NT2/D1 (cell line): Measurements from ENCODE around the gene APOM.

Experiments used
- SUZ12 ChIP-seq: IDR thresholded peaks from 2 replicates; pipeline ENCODE4 v1.6.1; 2011; ENCODE audit not compliant: insufficient read length, insufficient read depth; ENCODE audit errors: extremely low read depth
- YY1 ChIP-seq: IDR thresholded peaks from 2 replicates; pipeline ENCODE4 v1.6.1; 2011; ENCODE audit not compliant: insufficient read length, insufficient read depth
- ZNF274 ChIP-seq: IDR thresholded peaks from 2 replicates; pipeline ENCODE4 v1.6.1; 2011; ENCODE audit warnings: mild to moderate bottlenecking, low read depth, low read length

DNA sequence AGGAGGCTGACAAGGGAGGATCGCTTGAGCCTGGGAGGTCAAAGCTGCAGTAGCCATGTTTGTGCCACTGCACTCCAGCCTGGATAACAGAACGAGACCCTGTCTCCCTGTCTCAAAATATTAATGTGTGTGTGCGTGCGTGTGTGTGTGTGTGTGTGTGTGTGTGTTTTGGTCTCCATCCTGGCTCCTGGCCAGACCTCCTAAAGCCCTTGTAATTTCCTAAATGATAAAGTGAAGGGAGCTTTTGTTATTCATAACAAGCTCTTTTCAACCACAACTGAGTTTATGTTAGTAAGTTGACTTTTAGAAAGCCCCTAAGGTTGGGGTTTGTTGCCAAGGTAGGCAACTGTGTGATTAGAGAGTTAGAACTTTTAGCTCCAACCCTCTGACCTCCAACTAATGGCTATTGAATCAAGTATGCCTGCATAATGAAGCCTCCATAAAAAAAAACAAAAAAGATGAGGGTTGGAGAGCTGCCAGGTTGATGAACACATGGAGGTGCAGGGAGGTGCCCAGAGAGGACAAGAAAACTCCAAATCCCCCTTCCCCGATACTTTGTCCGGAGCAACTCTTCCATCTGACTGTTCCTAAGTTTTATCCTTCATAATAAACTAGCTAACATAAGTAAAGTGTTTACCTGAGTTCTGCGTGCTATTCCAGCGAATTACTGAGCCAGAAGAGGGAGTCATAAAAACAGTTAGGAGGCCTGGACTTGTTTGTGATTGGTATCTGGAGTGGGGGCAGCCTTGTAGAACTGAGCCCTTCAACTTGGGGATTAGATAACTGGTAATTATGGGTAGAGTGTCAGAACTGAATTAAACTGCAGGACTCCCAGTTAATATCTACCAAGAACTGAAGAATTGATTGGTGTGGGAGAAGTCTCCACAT is 45.9 kb upstream of the APOM start:
- TF ChIP-seq SUZ12 (no peak), YY1 (no peak), ZNF274 (no peak)
